Liver (tissue), 9 donors: ENCODE data around the gene RAP1GAP2. TPM values are rescaled to one million over a fixed set of nuclear protein-coding genes. Genes with fewer than 3 reads are reported as not detected.

ENCODE experiments used
- DNase-seq: peaks from one replicate; pipeline ENCODE4 v3.0.0-alpha.2; 2017; ENCODE audit warnings: low spot score
- H3K27ac ChIP-seq, 2 donors: one replicate each; pipeline ENCODE4 v1.7.0; 2013; ENCODE audit warnings: inconsistent platforms in 2 of 2, low read length in 2 of 2, control low read depth in 1 of 2, low read depth in 1 of 2, mild to moderate bottlenecking in 1 of 2
- H3K27me3 ChIP-seq, 4 donors: one replicate each; pipeline versions ENCODE4 v1.6.1 to v1.7.0; 2013; ENCODE audit warnings: low read length in 3 of 4, inconsistent platforms in 1 of 4, mild to moderate bottlenecking in 1 of 4, moderate library complexity in 1 of 4; ENCODE audit not compliant: control insufficient read depth in 4 of 4, insufficient read depth in 4 of 4
- H3K36me3 ChIP-seq, 4 donors: one replicate each; pipeline versions ENCODE4 v1.6.1 to v1.7.0; 2013; ENCODE audit warnings: low read length in 3 of 4, mild to moderate bottlenecking in 3 of 4, low read depth in 1 of 4, moderate library complexity in 1 of 4; ENCODE audit not compliant: control insufficient read depth in 4 of 4, insufficient read depth in 3 of 4
- H3K4me1 ChIP-seq, 4 donors: one replicate each; pipeline versions ENCODE4 v1.6.1 to v1.7.0; 2013; ENCODE audit warnings: low read length in 3 of 4, mild to moderate bottlenecking in 3 of 4, moderate library complexity in 1 of 4; ENCODE audit not compliant: control insufficient read depth in 4 of 4, insufficient read depth in 4 of 4
- H3K4me3 ChIP-seq, 3 donors: one replicate each; pipeline versions ENCODE4 v1.6.1 to v1.7.0; 2013; ENCODE audit warnings: low read length in 3 of 3, control low read depth in 1 of 3, low read depth in 1 of 3, mild to moderate bottlenecking in 1 of 3
- H3K9ac ChIP-seq, 2 donors: one replicate each; pipeline ENCODE4 v1.7.0; 2013; ENCODE audit warnings: low read length in 2 of 2, mild to moderate bottlenecking in 2 of 2, moderate library complexity in 2 of 2, control low read depth in 1 of 2, low read depth in 1 of 2
- H3K9me3 ChIP-seq, 4 donors: one replicate each; pipeline versions ENCODE4 v1.6.1 to v1.7.0; 2013; ENCODE audit warnings: low read length in 3 of 4; ENCODE audit not compliant: control insufficient read depth in 4 of 4
- ATF3 ChIP-seq: IDR thresholded peaks from 2 replicates; pipeline ENCODE4 v1.6.1; 2016; ENCODE audit warnings: antibody characterized with exemption
- CTCF ChIP-seq: fragments of 150-350 bp; IDR thresholded peaks from 2 replicates; pipeline ENCODE4 v1.5.1; 2017; ENCODE audit warnings: improper control_type of control experiment, low read depth, low read length; ENCODE audit not compliant: missing input control
- EGR1 ChIP-seq, 2 donors: IDR thresholded peaks; 2 replicates each; pipeline ENCODE4 v1.6.1; 2016 to 2018; ENCODE audit warnings: antibody characterized with exemption in 2 of 2, low read depth in 2 of 2
- FOXA1 ChIP-seq: IDR thresholded peaks from 2 replicates; pipeline ENCODE4 v1.6.1; 2016; ENCODE audit warnings: antibody characterized with exemption
- FOXA2 ChIP-seq: IDR thresholded peaks from 2 replicates; pipeline ENCODE4 v1.6.1; 2016; ENCODE audit warnings: antibody characterized with exemption
- GABPA ChIP-seq, 2 donors: IDR thresholded peaks in 1 of 2; conservative IDR thresholded peaks in 1 of 2; 2 replicates each; pipeline ENCODE4 v1.6.1; 2016; ENCODE audit warnings: antibody characterized with exemption in 2 of 2, mild to moderate bottlenecking in 1 of 2, moderate library complexity in 1 of 2
- HNF4A ChIP-seq, 2 donors: conservative IDR thresholded peaks; 2 replicates each; pipeline ENCODE4 v1.6.1; 2016; ENCODE audit warnings: antibody characterized with exemption in 2 of 2, mild to moderate bottlenecking in 2 of 2
- HNF4G ChIP-seq: IDR thresholded peaks from 2 replicates; pipeline ENCODE4 v1.6.1; 2016; ENCODE audit warnings: antibody characterized with exemption
- JUND ChIP-seq, 2 donors: IDR thresholded peaks; 2 replicates each; pipeline ENCODE4 v1.6.1; 2016; ENCODE audit warnings: antibody characterized with exemption in 2 of 2
- MAX ChIP-seq: IDR thresholded peaks from 2 replicates; pipeline ENCODE4 v1.6.1; 2016; ENCODE audit warnings: antibody characterized with exemption
- NR2F2 ChIP-seq: IDR thresholded peaks from 2 replicates; pipeline ENCODE4 v1.6.1; 2016; ENCODE audit warnings: antibody characterized with exemption
- RAD21 ChIP-seq, 2 donors: IDR thresholded peaks; 2 replicates each; pipeline ENCODE4 v1.6.1; 2016; ENCODE audit warnings: antibody characterized with exemption in 2 of 2, mild to moderate bottlenecking in 2 of 2
- REST ChIP-seq: IDR thresholded peaks from 2 replicates; pipeline ENCODE4 v1.6.1; 2016; ENCODE audit warnings: antibody characterized with exemption, mild to moderate bottlenecking
- RXRA ChIP-seq, 2 donors: IDR thresholded peaks; 2 replicates each; pipeline ENCODE4 v1.6.1; 2017 to 2018; ENCODE audit warnings: antibody characterized with exemption in 2 of 2, mild to moderate bottlenecking in 1 of 2
- SP1 ChIP-seq: IDR thresholded peaks from 2 replicates; pipeline ENCODE4 v1.6.1; 2018; ENCODE audit warnings: antibody characterized with exemption, mild to moderate bottlenecking
- TAF1 ChIP-seq: conservative IDR thresholded peaks from 2 replicates; pipeline ENCODE4 v1.6.1; 2016; ENCODE audit warnings: antibody characterized with exemption, mild to moderate bottlenecking
- YY1 ChIP-seq: IDR thresholded peaks from 2 replicates; pipeline ENCODE4 v1.6.1; 2016; ENCODE audit warnings: antibody characterized with exemption, mild to moderate bottlenecking
- ZBTB33 ChIP-seq: IDR thresholded peaks from 2 replicates; pipeline ENCODE4 v1.6.1; 2016; ENCODE audit warnings: antibody characterized with exemption
- WGBS: extraction: QIAGEN DNeasy Blood & Tissue Kit; methylation state at CpG from one replicate; pipeline ENCODE4 v1.1.7; 2013; 5-methylcytosine and 5-hydroxymethylcytosine counted together
- polyA plus RNA-seq, 2 donors: library from polyadenylated mRNA; stranded (reverse) in 1 of 2; unstranded in 1 of 2; fragments of 200-250 nt in 1 of 2; fragments of >200 nt in 1 of 2; fragmentation: Nextera tagmentation in 1 of 2; extraction: Ambion mirVana in 1 of 2; gene quantifications; one replicate each; pipeline versions ENCODE4 v1.2.1 to v1.2.3, GENCODE V29; 2013 to 2015
- total RNA-seq, 2 donors: library from RNA; depleted of rRNA; stranded (reverse); fragments of >200 nt; gene quantifications; one replicate each; pipeline ENCODE4 v1.2.3, GENCODE V29; 2014
- donor health status: healthy.
- donor health status: healthy.
- donor health status: healthy.
- donor health status: healthy.
- donor health status: healthy.

RAP1GAP2 gene
- total and polyA plus RNA-seq, 4 donors = 0.56 to 1.7 (median 1.1) TPM

- no peak for DNase-seq
- no peaks in the 10 kb centered on the region for H3K9me3 ChIP-seq
- no peak overlapping the region for H3K9ac ChIP-seq
- H3K27ac ChIP-seq = no peak overlapping the region
- TF ChIP-seq FOXA1 = no peak
- TF ChIP-seq RXRA (IDR thresholded peaks at IDR 0.05) = no peak
- no peak for TF ChIP-seq SP1
- no peak for TF ChIP-seq NR2F2
- TF ChIP-seq MAX = no peak
- TF ChIP-seq HNF4G = no peak
- TF ChIP-seq FOXA2 = no peak
- no peak overlapping the region for H3K4me3 ChIP-seq
- H3K4me1 ChIP-seq = peaks cover 0 to 4% (median 2%) of the 10 kb centered on the region in 4 donors
- WGBS = 86% methylated on average over 14 of the region's 14 CpGs
- H3K27me3 ChIP-seq = no peaks in the 10 kb centered on the region
- H3K36me3 ChIP-seq = no peaks in the 10 kb centered on the region
Measured at GRCh38 chr17:3009411-3009920, 213.2 kb downstream of the RAP1GAP2 start.

- TF ChIP-seq ATF3 (no peak), REST (no peak), NR2F2 (no peak), MAX (no peak), ZBTB33 (no peak), HNF4G (no peak), GABPA (IDR thresholded peaks at IDR 0.05 in 1 of 2, conservative IDR thresholded peaks at IDR 0.05 in 1 of 2) (no peak), FOXA1 (no peak), EGR1 (IDR thresholded peaks at IDR 0.05; ENCODE audit: low read depth in 2 of 2) (no peak), JUND (IDR thresholded peaks at IDR 0.05) (no peak), HNF4A (conservative IDR thresholded peaks at IDR 0.05) (no peak), CTCF (no peak), SP1 (no peak), TAF1 (no peak), YY1 (no peak), RXRA (IDR thresholded peaks at IDR 0.05) (no peak), RAD21 (IDR thresholded peaks at IDR 0.05) (no peak), FOXA2 (no peak)
- 93% methylated on average over 7 of the region's 7 CpGs for WGBS
- Histone ChIP-seq H3K4me1 (no peaks in the 10 kb centered on the region), H3K9me3 (no peaks in the 10 kb centered on the region), H3K27me3 (no peaks in the 10 kb centered on the region), H3K4me3 (no peak overlapping the region), H3K27ac (no peak overlapping the region), H3K9ac (no peak overlapping the region), H3K36me3 (no peaks in the 10 kb centered on the region)
- no peak for DNase-seq
Measured at GRCh38 chr17:3011891-3012290, 215.7 kb downstream of the RAP1GAP2 start.
